IPS DF 19.7 (cell line): ENCODE data around the gene PTPRK.

ENCODE experiments used
- DNase-seq: peaks from one replicate; pipeline ENCODE4 v3.0.0-alpha.2; 2013; ENCODE audit warnings: low read depth, low spot score

Gene PTPRK

GRCh38 chr6:128389820-128390534 is 130.4 kb downstream of the PTPRK start:
- DNase-seq: no peak

DNA sequence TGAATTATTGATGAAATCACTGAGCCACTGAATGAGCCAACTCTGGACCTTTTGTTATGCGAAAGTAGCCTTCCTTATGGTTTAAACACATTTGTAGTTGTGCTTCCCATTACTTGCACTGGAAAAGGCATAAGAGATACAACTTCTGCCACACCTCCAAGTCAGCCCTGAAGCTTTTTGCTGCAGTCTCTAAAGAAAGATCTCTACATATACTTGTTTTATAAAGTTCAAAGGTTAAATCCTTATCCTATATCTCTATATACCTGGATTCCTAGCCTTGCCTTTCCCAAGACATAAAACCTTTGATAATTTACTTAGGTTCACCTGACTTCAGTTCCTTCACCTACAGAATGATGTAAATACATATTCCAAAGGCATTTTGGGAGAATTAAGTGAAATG is 132.0 kb downstream of the PTPRK start:
- DNase-seq: no peak

DNA sequence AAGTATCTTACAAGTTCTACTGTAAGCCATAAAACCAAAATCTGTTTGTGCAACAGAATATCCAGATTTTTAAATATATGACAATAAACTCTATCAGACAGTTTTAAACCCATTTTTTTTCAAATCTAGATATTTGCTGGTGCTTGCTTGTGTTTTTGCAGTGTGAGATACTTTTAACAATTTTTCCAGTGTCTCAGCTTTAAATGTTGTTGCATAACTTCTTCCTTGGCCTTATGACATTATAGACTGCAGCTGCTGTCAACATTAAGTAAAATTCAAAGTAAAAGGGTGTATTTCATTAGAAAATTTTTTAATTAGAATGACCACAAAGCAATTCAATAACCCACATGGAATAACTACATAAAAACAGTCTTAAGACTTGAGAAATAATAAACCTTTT is 139.5 kb downstream of the PTPRK start:
- DNase-seq: no peak

- DNase-seq: no peak
Measured at GRCh38 chr6:128379577-128379976, 140.8 kb downstream of the PTPRK start.

- no peak for DNase-seq
Measured at GRCh38 chr6:128376952-128377503, 143.4 kb downstream of the PTPRK start.

DNA sequence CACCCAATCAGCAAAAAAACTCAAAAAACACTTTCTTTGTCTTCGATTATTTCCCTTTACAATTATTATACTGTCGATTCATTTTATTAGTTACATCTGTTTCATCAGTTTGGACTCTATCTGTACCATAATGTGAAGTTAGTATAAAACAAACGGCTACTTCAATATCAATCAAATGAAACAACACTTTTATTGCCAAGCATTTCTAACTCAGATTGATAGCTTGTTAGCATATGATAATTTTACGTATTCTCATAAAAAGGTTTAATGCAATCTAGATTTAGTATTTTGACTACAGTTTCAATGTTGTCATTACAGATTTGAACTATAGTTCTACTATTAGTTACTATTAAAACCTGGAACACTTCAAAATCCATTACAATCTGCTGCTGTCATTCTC is 149.3 kb downstream of the PTPRK start:
- no peak for DNase-seq

- DNase-seq: no peak
Measured at GRCh38 chr6:128370072-128370471, 150.3 kb downstream of the PTPRK start.

DNA sequence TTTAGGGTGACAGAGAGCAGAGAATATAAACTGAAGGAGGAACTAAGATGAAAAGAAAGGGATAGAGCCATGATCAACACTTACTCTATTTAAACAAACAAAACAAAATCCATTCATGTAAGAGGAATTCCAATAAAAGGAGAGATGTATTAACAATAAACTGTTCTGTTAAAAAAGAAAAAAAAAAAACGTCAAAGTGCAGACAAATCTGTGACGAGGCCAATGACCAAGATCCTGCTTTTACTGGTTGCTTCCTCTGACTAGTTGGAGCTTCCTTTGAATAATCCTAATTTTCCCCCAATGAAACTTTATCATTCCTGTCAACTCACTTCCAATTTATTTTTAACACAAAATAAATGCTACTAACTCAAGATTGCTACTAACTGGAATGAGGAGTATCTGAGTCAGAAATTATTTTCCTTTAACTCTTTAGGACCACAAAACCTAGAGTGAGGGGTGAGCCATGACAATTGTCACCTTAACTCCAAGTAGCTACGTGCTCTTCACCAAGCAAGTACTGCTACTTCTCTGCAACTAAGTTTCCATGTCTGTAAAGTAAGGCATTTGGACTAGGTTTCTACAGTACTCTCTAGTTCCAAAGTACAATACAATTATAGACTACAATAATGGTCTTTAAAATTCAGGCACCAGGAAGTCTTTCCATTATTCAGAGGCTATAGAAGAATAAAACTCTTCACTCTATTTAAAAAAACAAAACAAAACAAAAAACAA is 152.0 kb downstream of the PTPRK start:
- no peak for DNase-seq

- DNase-seq: no peak
Measured at GRCh38 chr6:128367437-128367836, 153.0 kb downstream of the PTPRK start.

- DNase-seq: no peak
Measured at GRCh38 chr6:128365520-128366160, 154.8 kb downstream of the PTPRK start.

DNA sequence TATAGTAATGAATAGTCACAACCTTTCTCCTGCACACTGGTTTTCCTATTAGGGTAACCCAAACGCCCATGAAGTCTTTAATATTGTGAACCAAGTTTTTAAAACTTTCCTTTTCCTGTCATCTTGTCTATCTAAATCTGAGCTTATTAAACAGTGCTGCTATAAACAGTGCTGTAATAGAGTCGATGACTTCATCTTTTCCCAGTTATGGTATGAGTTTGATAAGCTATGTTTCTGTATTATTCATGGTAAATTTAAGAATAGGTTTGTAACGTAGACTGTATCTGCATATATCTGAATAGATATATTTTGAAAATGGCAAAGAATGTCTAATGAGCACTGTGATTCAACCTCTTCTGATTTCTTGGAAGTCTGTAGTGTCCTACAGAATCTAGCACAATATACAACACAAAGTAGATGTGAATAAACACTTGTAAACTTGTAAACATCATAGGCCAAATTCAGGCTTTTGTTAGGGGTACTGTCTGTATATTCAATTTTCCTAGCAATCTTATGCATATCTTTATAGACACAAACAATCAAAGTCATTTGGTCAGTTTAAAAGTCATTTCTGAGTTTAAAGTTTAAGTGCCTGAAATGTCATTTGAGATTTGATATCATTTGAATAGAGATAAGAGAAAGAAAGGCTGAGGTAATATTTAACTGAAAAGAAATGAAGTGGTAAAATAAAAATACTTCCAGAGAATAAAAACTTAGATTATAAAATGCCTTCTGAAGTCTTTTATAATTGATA is 155.5 kb downstream of the PTPRK start:
- no peak for DNase-seq

GRCh38 chr6:128363020-128363813 is 157.2 kb downstream of the PTPRK start:
- no peak for DNase-seq

DNA sequence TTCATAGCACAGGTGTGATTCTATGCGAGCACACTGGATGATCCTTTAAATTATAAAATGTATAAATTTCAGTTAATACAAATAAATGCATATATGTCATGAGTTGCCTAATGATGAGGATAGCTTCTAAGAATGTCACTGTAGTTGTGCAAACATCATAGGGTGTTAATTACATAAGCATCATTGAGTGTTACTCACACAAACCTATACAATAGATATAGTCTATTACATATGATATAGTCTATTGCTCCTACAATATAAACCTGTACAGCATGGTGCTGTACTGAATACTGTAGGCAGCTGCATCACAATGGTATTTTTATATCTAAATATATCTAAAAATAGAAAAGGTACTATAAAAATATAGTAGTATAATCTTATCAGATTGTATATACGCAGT is 159.0 kb downstream of the PTPRK start:
- DNase-seq: no peak

GRCh38 chr6:128358244-128358776 is 162.1 kb downstream of the PTPRK start:
- no peak for DNase-seq

GRCh38 chr6:128357392-128358130 is 162.8 kb downstream of the PTPRK start:
- DNase-seq: no peak

DNA sequence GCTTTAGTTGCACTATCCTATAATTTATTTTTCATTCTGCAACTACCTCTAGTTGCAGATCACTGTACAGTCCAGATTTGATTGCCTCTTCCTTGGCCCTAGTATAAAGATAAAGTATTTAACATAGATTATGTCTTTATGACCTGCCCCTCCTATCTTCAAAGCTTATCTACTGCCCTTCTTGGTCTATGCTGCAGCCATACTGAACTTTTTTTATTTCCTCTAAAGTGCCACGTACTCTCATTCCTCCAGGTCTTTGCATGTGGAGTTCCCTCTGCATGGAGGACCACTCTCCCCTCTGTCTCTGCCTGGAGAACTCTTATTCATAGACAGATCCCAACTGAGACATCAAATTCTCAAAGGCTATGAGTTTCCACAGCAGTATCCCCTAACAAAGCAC is 168.0 kb downstream of the PTPRK start:
- DNase-seq: no peak

DNA sequence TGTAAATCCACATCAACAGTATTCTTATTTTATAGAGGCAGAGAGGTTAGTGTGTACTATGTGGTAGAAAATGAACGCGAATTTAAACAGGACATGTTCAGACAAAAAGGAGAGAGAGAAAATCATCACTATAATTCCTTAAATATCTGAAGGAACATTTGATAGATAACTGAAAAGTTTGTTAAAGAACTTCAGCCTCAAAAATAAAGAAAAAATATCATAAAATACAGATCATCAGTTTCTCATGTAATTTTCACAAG is 169.2 kb downstream of the PTPRK start:
- DNase-seq: no peak

DNA sequence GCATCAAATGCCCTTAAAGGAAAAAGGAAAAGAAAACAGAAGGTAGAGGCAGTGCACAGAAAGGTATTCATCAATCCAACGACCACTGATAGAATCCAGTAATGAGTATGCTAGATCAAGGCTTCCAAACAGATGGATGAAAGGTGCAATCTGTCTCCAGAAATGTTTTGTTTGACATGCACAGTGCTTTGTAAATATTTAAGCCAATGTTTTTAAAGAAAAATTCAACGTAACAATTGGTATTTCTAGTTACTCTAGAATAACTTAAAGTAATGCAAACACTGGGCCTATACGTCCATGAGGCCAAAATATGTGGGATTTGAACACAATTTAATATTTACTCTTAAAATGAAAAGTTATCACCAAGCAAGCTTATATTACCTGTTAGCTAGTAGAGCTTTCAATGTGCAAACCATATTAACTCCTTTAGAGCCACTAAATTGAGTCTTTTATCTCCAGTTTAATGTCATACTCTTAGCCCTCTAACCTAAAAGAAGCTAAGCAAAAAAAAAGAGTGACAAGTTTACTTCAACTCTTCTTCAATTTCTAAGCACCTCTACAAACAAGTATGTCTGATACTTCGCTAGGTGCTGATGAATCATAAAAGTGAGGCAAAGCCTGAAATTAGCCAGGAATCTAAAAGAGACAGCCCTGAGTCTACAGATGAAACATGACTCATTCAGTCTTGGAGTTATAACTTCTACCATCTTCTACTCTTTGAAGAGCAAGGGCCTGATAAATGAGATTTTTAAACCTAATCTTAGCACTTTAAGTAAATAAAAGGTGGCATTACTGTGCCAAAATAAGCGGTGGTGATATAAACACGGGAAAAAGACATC is 169.8 kb downstream of the PTPRK start:
- no peak for DNase-seq

DNA sequence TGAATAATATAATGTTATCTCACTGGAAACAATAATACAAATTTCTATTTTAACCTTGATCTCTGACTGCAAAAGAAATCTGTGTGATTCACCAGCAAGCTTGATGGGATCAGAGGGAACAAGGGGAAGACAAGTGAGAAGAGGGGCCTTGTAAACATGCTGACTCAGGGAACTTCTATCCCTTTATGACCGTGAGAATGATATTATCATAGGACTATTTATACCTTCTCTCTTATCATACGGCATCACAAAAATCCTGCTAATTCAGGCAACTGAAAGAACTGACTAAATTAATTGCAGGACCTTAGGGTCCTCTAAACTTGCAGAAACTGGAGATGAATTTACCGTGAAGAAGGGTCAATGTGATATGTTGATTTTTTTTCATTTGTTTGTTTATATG is 173.3 kb downstream of the PTPRK start:
- no peak for DNase-seq
